A673 (cell line): ENCODE results near the gene SYS1.

Source experiments
- CTCF ChIP-seq: fragments of 300-800, 200-600 bp; sonication (generic); conservative IDR thresholded peaks from 2 replicates; pipeline ENCODE4 v1.5.1; 2017; ENCODE audit warnings: low read depth, mild to moderate bottlenecking, antibody characterized with exemption, low read length, moderate library complexity, mixed read lengths
- EZH2 ChIP-seq: fragments of 200-600 bp; sonication (generic); IDR thresholded peaks from 2 replicates; pipeline ENCODE4 v1.6.1; 2017; ENCODE audit warnings: borderline replicate concordance, low read depth, mild to moderate bottlenecking, mixed read lengths, antibody characterized with exemption, low read length; ENCODE audit not compliant: poor library complexity, severe bottlenecking

GRCh38 chr20:45330476-45330875 is 32.5 kb upstream of the SYS1 start:
- TF ChIP-seq CTCF (no peak), EZH2 (no peak)
